Measurements from ENCODE around the gene GABBR2. TPM values are rescaled to one million over a fixed set of nuclear protein-coding genes. Genes with fewer than 3 reads are reported as not detected.
A peak's percentile ranks its signal among the peaks of the same experiment; 100 is the strongest.

The GABBR2 gene
- total and polyA plus RNA-seq, 2 experiments from 2014 or later = 0.89 to 1.3 TPM

- TF ChIP-seq REST (IDR thresholded peaks at IDR 0.05; ENCODE audit: unreplicated experiment) (no peak), CTCF (conservative IDR thresholded peaks at IDR 0.05; ENCODE audit: low read depth in 2 of 2) (no peak), STAT1 (IDR thresholded peaks at IDR 0.05; ENCODE audit: unreplicated experiment) (no peak), ETS1 (IDR thresholded peaks at IDR 0.05) (no peak)
Observed at GRCh38 chr9:98425079-98425478, 283.7 kb downstream of the GABBR2 start (continued).

GRCh38 chr9:98419260-98419603 lies 289.5 kb downstream of the GABBR2 start:
- Mint-ChIP-seq H3K9me3 (peaks cover 6% of the 10 kb centered on the region), H3K4me1 (peaks cover 13% of the 10 kb centered on the region)

More at GRCh38 chr9:98419260-98419603, 289.5 kb downstream of the GABBR2 start:
- no peak overlapping the region for H3K4me2 ChIP-seq
- Mint-ChIP-seq H3K4me3 (no peak overlapping the region), H3K27ac (no peak overlapping the region), H3K27me3 (ENCODE audit: insufficient read depth, low read depth, poor library complexity) (peaks cover 4% of the 10 kb centered on the region), H3K36me3 (ENCODE audit: low read depth) (no peaks in the 10 kb centered on the region; the same call in 2 of the 3 replicates)
- peaks cover 4% of the 10 kb centered on the region for H3K4me1 ChIP-seq (ENCODE audit: insufficient read depth)
- H2AFZ ChIP-seq = no peak overlapping the region
- no peaks in the 10 kb centered on the region for H4K20me1 ChIP-seq (replicated peaks; ENCODE audit: insufficient read depth)
- no peak overlapping the region for H3K4me3 ChIP-seq
- H3K27me3 ChIP-seq (ENCODE audit: insufficient read depth) = no peaks in the 10 kb centered on the region
- DNase-seq (ENCODE audit: low spot score) (no peak), ATAC-seq (no peak)
- TF ChIP-seq ZNF114 (CRISPR knock-in tag; IDR thresholded peaks at IDR 0.05) (no peak), ZNF462 (CRISPR knock-in tag; IDR thresholded peaks at IDR 0.05) (no peak), JUNB (IDR thresholded peaks at IDR 0.05; ENCODE audit: unreplicated experiment) (no peak), CTCF (conservative IDR thresholded peaks at IDR 0.05; ENCODE audit: low read depth in 2 of 2) (0 out of 4 replicates have a peak, but pooled peaks of 1 of the 2 experiments have one; percentile 6)
- H3K9me2 ChIP-seq (ENCODE audit: insufficient read depth) = peaks cover 11% of the 10 kb centered on the region; the same call in 1 of the 2 replicates
- no peak overlapping the region for H3K27ac ChIP-seq (ENCODE audit: low read depth)
- no peaks in the 10 kb centered on the region for H3F3A ChIP-seq (replicated peaks; ENCODE audit: low read depth)
- no peaks in the 10 kb centered on the region for H3K36me3 ChIP-seq (ENCODE audit: insufficient read depth)
- no peaks in the 10 kb centered on the region for H3K79me2 ChIP-seq (replicated peaks; ENCODE audit: insufficient read depth)

All from GM23338 (cell line).